ENCODE measurements around the gene CD300LF.

Gene CD300LF

GRCh38 chr17:74720506-74720905, 7.8 kb upstream of the CD300LF start:
- Histone ChIP-seq H3K4me3 (no peak overlapping the region), H3K27me3 (peaks cover 0 to 12% of the 10 kb centered on the region in 2 donors), H3K27ac (no peak overlapping the region), H3K36me3 (no peaks in the 10 kb centered on the region), H3K4me1 (no peaks in the 10 kb centered on the region), H3K9me3 (no peaks in the 10 kb centered on the region)
- DNase-seq = no peak
- intact Hi-C loops (cut with DNase I; ENCODE audit: low total_unique reads) = no loop called here
- TF ChIP-seq CTCF (IDR thresholded peaks at IDR 0.05) = no peak

GRCh38 chr17:74715144-74715543, 2.4 kb upstream of the CD300LF start:
- intact Hi-C loops (cut with DNase I; ENCODE audit: low total_unique reads) = no loop called here
- no peak for DNase-seq
- TF ChIP-seq CTCF (IDR thresholded peaks at IDR 0.05) = no peak
- Histone ChIP-seq H3K9me3 (no peaks in the 10 kb centered on the region), H3K27ac (no peak overlapping the region), H3K27me3 (peaks cover 0 to 40% of the 10 kb centered on the region in 2 donors), H3K36me3 (no peaks in the 10 kb centered on the region), H3K4me1 (no peaks in the 10 kb centered on the region), H3K4me3 (no peak overlapping the region)

- no peak for TF ChIP-seq CTCF (IDR thresholded peaks at IDR 0.05)
- no peak for DNase-seq
- peaks cover 0 to 36% of the 10 kb centered on the region in 2 donors for H3K27me3 ChIP-seq
- no peak overlapping the region for H3K4me3 ChIP-seq
- H3K9me3 ChIP-seq = no peaks in the 10 kb centered on the region
- H3K27ac ChIP-seq = no peak overlapping the region
- intact Hi-C loops (cut with DNase I; ENCODE audit: low total_unique reads) = no loop called here
- no peaks in the 10 kb centered on the region for H3K36me3 ChIP-seq
- no peaks in the 10 kb centered on the region for H3K4me1 ChIP-seq
These were observed 540 bp upstream of the CD300LF start for GRCh38 chr17:74713171-74713755.

GRCh38 chr17:74712301-74712700, 422 bp downstream of the CD300LF start:
- Histone ChIP-seq H3K27ac (no peak overlapping the region), H3K36me3 (no peaks in the 10 kb centered on the region), H3K4me1 (no peaks in the 10 kb centered on the region), H3K27me3 (peaks cover 0 to 36% of the 10 kb centered on the region in 2 donors), H3K4me3 (no peak overlapping the region), H3K9me3 (no peaks in the 10 kb centered on the region)
- TF ChIP-seq CTCF (IDR thresholded peaks at IDR 0.05) = no peak
- intact Hi-C loops (cut with DNase I; ENCODE audit: low total_unique reads) = no loop called here
- DNase-seq = no peak

DNA sequence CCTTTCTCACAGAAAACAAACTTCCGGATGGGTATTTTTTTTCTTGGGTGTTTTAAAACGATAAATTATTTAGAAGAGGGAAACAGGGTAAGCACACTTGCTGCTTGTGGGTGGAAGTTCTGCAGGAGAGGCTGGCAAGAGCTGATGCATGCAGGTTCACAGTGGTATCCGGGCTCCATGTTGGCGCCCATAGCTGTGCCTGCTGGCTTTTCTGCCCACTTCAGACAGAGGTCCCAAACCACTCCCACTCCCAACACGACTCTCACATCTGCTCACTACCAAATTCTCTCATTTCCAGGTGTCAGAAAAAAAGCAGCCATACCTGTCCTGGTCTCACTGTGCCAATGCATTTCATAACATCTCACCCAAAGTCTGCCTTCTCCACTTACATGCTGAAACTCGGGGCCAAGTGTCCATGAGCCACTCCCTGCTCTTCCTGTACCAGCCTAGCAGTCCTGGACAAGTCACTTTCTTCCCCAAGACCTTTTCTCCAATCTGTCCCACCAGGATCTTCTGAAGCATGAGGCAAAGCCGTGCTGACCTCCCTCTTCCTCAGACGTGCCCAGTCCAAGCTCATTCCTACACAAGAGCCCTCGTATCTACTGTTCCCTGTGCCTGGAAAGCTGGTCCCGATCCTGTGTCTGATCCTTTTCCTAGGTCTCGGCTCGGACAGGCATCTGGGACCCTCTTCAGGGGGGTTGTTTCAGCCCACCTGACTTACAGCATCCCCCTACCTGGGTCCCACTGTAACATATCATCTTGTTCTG, 1.5 kb downstream of the CD300LF start:
- TF ChIP-seq CTCF (IDR thresholded peaks at IDR 0.05) = no peak
- Histone ChIP-seq H3K36me3 (no peaks in the 10 kb centered on the region), H3K4me1 (no peaks in the 10 kb centered on the region), H3K4me3 (no peak overlapping the region), H3K27me3 (peaks cover 0 to 36% of the 10 kb centered on the region in 2 donors), H3K27ac (no peak overlapping the region), H3K9me3 (no peaks in the 10 kb centered on the region)
- intact Hi-C loops (cut with DNase I; ENCODE audit: low total_unique reads) = no loop called here
- no peak for DNase-seq

Data from tibial artery (tissue), 4 donors.